Measurements from ENCODE around the gene SMYD3. TPM values are rescaled to one million over a fixed set of nuclear protein-coding genes. Genes with fewer than 3 reads are reported as not detected.

The SMYD3 gene
- total and polyA plus RNA-seq, 9 donors, result 10.8 to 24.0 (median 13.7) TPM

- 68 to 94% (median 88%) methylated on average over 13 of the region's 13 CpGs for WGBS, 3 donors
- H3K36me3 ChIP-seq, result no peaks in the 10 kb centered on the region
- no peak overlapping the region for H3K4me3 ChIP-seq
- intact Hi-C loops (cut with DNase I), result loop anchor here in 1 of 4 donors (10.0 kb wide), 1 partner anchor 956 kb away; the partner anchor contains the start of gene KIF26B
- H3K4me1 ChIP-seq (ENCODE audit: insufficient read depth), result no peaks in the 10 kb centered on the region
- no peak for TF ChIP-seq CTCF (IDR thresholded peaks at IDR 0.05)
- TF ChIP-seq POLR2A (IDR thresholded peaks at IDR 0.05), result no peak
- no peak for TF ChIP-seq EP300 (IDR thresholded peaks at IDR 0.05)
- DNase-seq, result peak in 3 of 5 donors; percentile 24 to 57 (median 31)
- no peaks in the 10 kb centered on the region for H3K27me3 ChIP-seq
- no peak overlapping the region for H3K27ac ChIP-seq
- no peaks in the 10 kb centered on the region for H3K9me3 ChIP-seq
These were observed 396.5 kb downstream of the SMYD3 start for GRCh38 chr1:246110343-246111219.

- TF ChIP-seq EP300 (IDR thresholded peaks at IDR 0.05), result no peak
- TF ChIP-seq CTCF (IDR thresholded peaks at IDR 0.05), result no peak
- no peak for TF ChIP-seq POLR2A (IDR thresholded peaks at IDR 0.05)
- Histone ChIP-seq H3K27ac (no peak overlapping the region), H3K4me1 (ENCODE audit: insufficient read depth) (no peaks in the 10 kb centered on the region), H3K9me3 (no peaks in the 10 kb centered on the region), H3K27me3 (no peaks in the 10 kb centered on the region), H3K36me3 (no peaks in the 10 kb centered on the region), H3K4me3 (no peak overlapping the region)
- DNase-seq, result no peak
- 89 to 95% (median 92%) methylated on average over 6 of the region's 6 CpGs for WGBS, 3 donors
- intact Hi-C loops (cut with DNase I), result no loop called here
These were observed 398.7 kb downstream of the SMYD3 start for GRCh38 chr1:246108278-246108925.

GRCh38 chr1:246107516-246108277, 399.4 kb downstream of the SMYD3 start:
- intact Hi-C loops (cut with DNase I), result no loop called here
- WGBS, 3 donors, result 71 to 89% (median 86%) methylated on average over 4 of the region's 4 CpGs
- no peaks in the 10 kb centered on the region for H3K27me3 ChIP-seq

More at GRCh38 chr1:246107516-246108277, 399.4 kb downstream of the SMYD3 start:
- Histone ChIP-seq H3K9me3 (no peaks in the 10 kb centered on the region), H3K4me3 (no peak overlapping the region), H3K4me1 (ENCODE audit: insufficient read depth) (no peaks in the 10 kb centered on the region), H3K36me3 (no peaks in the 10 kb centered on the region), H3K27ac (no peak overlapping the region)
- TF ChIP-seq POLR2A (IDR thresholded peaks at IDR 0.05) (no peak), CTCF (IDR thresholded peaks at IDR 0.05) (no peak), EP300 (IDR thresholded peaks at IDR 0.05) (no peak)
- no peak for DNase-seq
